Measurements from ENCODE around the gene GPR68. TPM values are rescaled to one million over a fixed set of nuclear protein-coding genes. Genes with fewer than 3 reads are reported as not detected.

GPR68 gene
- total RNA-seq, 1 donor: 8.0 TPM

DNA sequence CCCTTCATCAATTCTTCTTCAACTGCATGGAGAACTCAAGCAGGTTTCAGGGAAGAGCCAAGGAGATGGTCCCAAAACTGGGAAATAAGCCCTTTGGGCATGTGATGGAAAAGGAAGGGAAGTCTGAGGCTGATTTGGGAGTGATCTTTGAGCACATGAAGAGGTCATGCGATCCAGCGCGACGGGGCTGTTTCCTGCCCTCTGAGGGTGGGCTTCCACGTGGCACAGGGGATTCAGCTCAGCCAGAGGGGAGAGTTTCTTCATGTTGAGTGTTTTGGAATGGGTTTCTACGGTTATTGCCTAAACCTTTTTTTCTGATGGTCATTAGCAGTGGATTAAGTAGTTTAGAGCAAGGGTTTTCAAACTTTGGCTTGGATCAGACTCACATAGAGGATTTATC is 30.2 kb downstream of the GPR68 start:
- no peak overlapping the region for H3K27ac ChIP-seq (ENCODE audit: low read depth, low read length)

DNA sequence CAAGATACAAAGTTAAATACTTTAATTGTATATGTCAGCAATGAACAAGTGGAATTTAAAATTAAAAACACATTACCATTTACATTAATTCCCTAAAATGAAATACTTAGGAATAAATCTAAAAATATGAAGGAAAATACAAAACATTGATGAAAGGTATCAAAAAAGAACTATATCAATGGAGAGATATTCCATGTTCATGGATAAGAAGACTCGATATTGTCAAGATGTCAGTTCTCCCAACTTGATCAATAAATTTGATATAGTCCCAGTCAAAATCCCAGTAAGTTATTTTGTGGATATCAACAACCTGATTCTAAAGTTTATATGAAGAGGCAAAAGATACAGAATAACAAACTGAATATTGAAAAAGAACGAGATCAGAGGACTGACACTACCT is 33.5 kb downstream of the GPR68 start:
- TF ChIP-seq, protein P1, sequence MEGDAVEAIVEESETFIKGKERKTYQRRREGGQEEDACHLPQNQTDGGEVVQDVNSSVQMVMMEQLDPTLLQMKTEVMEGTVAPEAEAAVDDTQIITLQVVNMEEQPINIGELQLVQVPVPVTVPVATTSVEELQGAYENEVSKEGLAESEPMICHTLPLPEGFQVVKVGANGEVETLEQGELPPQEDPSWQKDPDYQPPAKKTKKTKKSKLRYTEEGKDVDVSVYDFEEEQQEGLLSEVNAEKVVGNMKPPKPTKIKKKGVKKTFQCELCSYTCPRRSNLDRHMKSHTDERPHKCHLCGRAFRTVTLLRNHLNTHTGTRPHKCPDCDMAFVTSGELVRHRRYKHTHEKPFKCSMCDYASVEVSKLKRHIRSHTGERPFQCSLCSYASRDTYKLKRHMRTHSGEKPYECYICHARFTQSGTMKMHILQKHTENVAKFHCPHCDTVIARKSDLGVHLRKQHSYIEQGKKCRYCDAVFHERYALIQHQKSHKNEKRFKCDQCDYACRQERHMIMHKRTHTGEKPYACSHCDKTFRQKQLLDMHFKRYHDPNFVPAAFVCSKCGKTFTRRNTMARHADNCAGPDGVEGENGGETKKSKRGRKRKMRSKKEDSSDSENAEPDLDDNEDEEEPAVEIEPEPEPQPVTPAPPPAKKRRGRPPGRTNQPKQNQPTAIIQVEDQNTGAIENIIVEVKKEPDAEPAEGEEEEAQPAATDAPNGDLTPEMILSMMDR (IDR thresholded peaks at IDR 0.05; ENCODE audit: extremely low read depth, low read depth, low read length): no peak
- H3K4me2 ChIP-seq (ENCODE audit: insufficient read depth, low read length): no peak overlapping the region
- no peaks in the 10 kb centered on the region for H3K9me3 ChIP-seq (ENCODE audit: low read depth, low read length)
- peaks cover 12% of the 10 kb centered on the region for H3K36me3 ChIP-seq (ENCODE audit: insufficient read depth, low read length)
- no peaks in the 10 kb centered on the region for H4K20me1 ChIP-seq (ENCODE audit: insufficient read depth, low read length)
- H3K27ac ChIP-seq (ENCODE audit: low read depth, low read length): no peak overlapping the region
- no peak overlapping the region for H2AFZ ChIP-seq (ENCODE audit: low read length)
- no peaks in the 10 kb centered on the region for H3K79me2 ChIP-seq (ENCODE audit: insufficient read depth, low read length)
- DNase-seq (ENCODE audit: insufficient read length, low spot score, missing footprints): no peak
- H3K4me1 ChIP-seq (ENCODE audit: insufficient read depth, low read length): no peaks in the 10 kb centered on the region
- no peaks in the 10 kb centered on the region for H3K27me3 ChIP-seq (ENCODE audit: insufficient read depth, low read length)
- H3K4me3 ChIP-seq (ENCODE audit: insufficient read depth, low read length): no peak overlapping the region

More for the DNA sequence above, 30.2 kb downstream of the GPR68 start:
- Histone ChIP-seq H3K9me3 (ENCODE audit: low read depth, low read length) (no peaks in the 10 kb centered on the region), H3K79me2 (ENCODE audit: insufficient read depth, low read length) (no peaks in the 10 kb centered on the region), H3K4me1 (ENCODE audit: insufficient read depth, low read length) (no peaks in the 10 kb centered on the region), H4K20me1 (ENCODE audit: insufficient read depth, low read length) (no peaks in the 10 kb centered on the region), H3K36me3 (ENCODE audit: insufficient read depth, low read length) (peaks cover 10% of the 10 kb centered on the region), H2AFZ (ENCODE audit: low read length) (no peak overlapping the region), H3K4me3 (ENCODE audit: insufficient read depth, low read length) (no peak overlapping the region), H3K4me2 (ENCODE audit: insufficient read depth, low read length) (no peak overlapping the region), H3K27me3 (ENCODE audit: insufficient read depth, low read length) (no peaks in the 10 kb centered on the region)
- no peak for DNase-seq (ENCODE audit: insufficient read length, low spot score, missing footprints)
- TF ChIP-seq, protein P1 (IDR thresholded peaks at IDR 0.05; ENCODE audit: extremely low read depth, low read depth, low read length): no peak

DNA sequence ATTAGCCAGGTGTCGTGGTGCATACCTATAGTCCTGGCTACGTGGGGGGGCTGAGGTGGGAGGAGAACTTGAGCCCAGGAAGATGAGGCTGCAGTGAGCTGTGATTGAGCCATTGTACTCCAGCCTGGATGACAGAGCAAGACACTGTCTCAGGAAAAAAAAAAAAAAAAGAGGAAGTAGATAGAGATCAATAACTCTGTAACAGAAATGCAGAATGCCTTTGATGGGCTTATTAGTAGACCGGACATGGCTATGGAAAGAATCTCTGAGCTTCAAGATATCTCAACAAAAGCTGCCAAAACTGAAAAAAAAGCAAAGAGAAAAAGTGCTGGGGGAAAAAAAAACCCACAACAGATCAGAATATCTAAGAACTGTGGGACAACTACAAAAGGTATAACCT is 37.5 kb downstream of the GPR68 start:
- Histone ChIP-seq H3K79me2 (ENCODE audit: insufficient read depth, low read length) (no peaks in the 10 kb centered on the region), H3K36me3 (ENCODE audit: insufficient read depth, low read length) (peaks cover 4% of the 10 kb centered on the region), H3K27ac (ENCODE audit: low read depth, low read length) (no peak overlapping the region), H3K4me3 (ENCODE audit: insufficient read depth, low read length) (no peak overlapping the region), H4K20me1 (ENCODE audit: insufficient read depth, low read length) (no peaks in the 10 kb centered on the region), H3K27me3 (ENCODE audit: insufficient read depth, low read length) (no peaks in the 10 kb centered on the region), H3K9me3 (ENCODE audit: low read depth, low read length) (no peaks in the 10 kb centered on the region), H2AFZ (ENCODE audit: low read length) (no peak overlapping the region), H3K4me2 (ENCODE audit: insufficient read depth, low read length) (no peak overlapping the region), H3K4me1 (ENCODE audit: insufficient read depth, low read length) (peaks cover 5% of the 10 kb centered on the region)
- DNase-seq (ENCODE audit: insufficient read length, low spot score, missing footprints): no peak
- TF ChIP-seq, protein P1 (IDR thresholded peaks at IDR 0.05; ENCODE audit: extremely low read depth, low read depth, low read length): no peak

DNA sequence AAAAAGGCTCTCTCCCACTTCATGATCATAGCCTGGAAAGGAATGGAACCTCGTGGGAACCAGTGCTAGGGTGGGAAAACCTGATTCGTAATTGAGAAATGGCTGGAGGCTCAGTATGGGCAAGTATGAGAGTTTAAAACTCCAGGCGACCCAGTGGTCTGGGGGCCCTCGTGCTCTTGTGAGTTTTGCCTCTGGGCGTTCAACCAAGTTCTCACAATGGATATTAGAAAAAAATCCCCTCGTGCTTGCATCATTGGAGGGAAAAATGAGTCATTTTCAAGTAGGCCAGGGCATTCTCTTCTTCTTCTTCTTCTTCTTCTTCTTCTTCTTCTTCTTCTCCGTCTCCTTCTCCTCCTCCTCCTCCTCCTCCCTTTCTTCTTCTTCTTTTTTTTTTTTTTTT is 39.0 kb downstream of the GPR68 start:
- Histone ChIP-seq H3K4me3 (ENCODE audit: insufficient read depth, low read length) (no peak overlapping the region), H3K4me2 (ENCODE audit: insufficient read depth, low read length) (no peak overlapping the region), H3K79me2 (ENCODE audit: insufficient read depth, low read length) (no peaks in the 10 kb centered on the region), H3K27ac (ENCODE audit: low read depth, low read length) (no peak overlapping the region), H3K36me3 (ENCODE audit: insufficient read depth, low read length) (peaks cover 4% of the 10 kb centered on the region), H3K27me3 (ENCODE audit: insufficient read depth, low read length) (no peaks in the 10 kb centered on the region), H3K4me1 (ENCODE audit: insufficient read depth, low read length) (peaks cover 6% of the 10 kb centered on the region), H4K20me1 (ENCODE audit: insufficient read depth, low read length) (no peaks in the 10 kb centered on the region), H3K9me3 (ENCODE audit: low read depth, low read length) (no peaks in the 10 kb centered on the region), H2AFZ (ENCODE audit: low read length) (no peak overlapping the region)
- TF ChIP-seq, protein P1 (IDR thresholded peaks at IDR 0.05; ENCODE audit: extremely low read depth, low read depth, low read length): no peak
- no peak for DNase-seq (ENCODE audit: insufficient read length, low spot score, missing footprints)
